HepG2 (cell line): ENCODE results near the gene ALOX5AP. TPM values are rescaled to one million over a fixed set of nuclear protein-coding genes. Genes with fewer than 3 reads are reported as not detected.

Source experiments
- HOXA7 ChIP-seq: sonication (generic); formaldehyde crosslinking; IDR thresholded peaks from 2 replicates; pipeline ENCODE4 v1.8.1; 2022; ENCODE audit warnings: mild to moderate bottlenecking, missing genetic modification reagents, moderate library complexity
- MXD3 ChIP-seq: IDR thresholded peaks from 2 replicates; pipeline ENCODE4 v1.6.1; 2016; ENCODE audit warnings: mild to moderate bottlenecking, missing biosample characterization, missing genetic modification reagents
- MYNN ChIP-seq: sonication (generic); formaldehyde crosslinking; IDR thresholded peaks from 2 replicates; pipeline ENCODE4 v1.4.0; 2020; ENCODE audit warnings: mild to moderate bottlenecking, low read depth, missing genetic modification reagents
- NCOA1 ChIP-seq: sonication (generic); formaldehyde crosslinking; IDR thresholded peaks from 2 replicates; pipeline ENCODE4 v1.9.0; 2021; ENCODE audit warnings: missing genetic modification reagents
- NFYC ChIP-seq: IDR thresholded peaks from 2 replicates; pipeline ENCODE4 v1.6.1; 2016; ENCODE audit warnings: missing genetic modification reagents, missing compliant biosample characterization
- NR2F1 ChIP-seq, 2 experiments: fragments of 450-650 bp in 1 of 2; formaldehyde crosslinking in 1 of 2; IDR thresholded peaks; 2 replicates each; pipeline versions ENCODE4 v1.5.0 to v1.6.1; 2016 to 2020; ENCODE audit warnings: mild to moderate bottlenecking in 1 of 2, missing compliant biosample characterization in 1 of 2, missing genetic modification reagents in 1 of 2, moderate library complexity in 1 of 2
- POLR2G ChIP-seq: fragments of 200-400 bp; formaldehyde crosslinking; IDR thresholded peaks from 2 replicates; pipeline ENCODE4 v1.6.1; 2018; ENCODE audit warnings: mild to moderate bottlenecking, low read depth, low read length, moderate library complexity
- REST ChIP-seq, 2 experiments: IDR thresholded peaks; 2 replicates each; pipeline ENCODE4 v1.6.1; 2011 to 2012; ENCODE audit warnings: low read length in 2 of 2, borderline replicate concordance in 1 of 2, low read depth in 1 of 2, mild to moderate bottlenecking in 1 of 2, moderate library complexity in 1 of 2
- SALL1 ChIP-seq: sonication (generic); formaldehyde crosslinking; IDR thresholded peaks from 2 replicates; pipeline ENCODE4 v1.8.0; 2022; ENCODE audit warnings: mild to moderate bottlenecking, missing genetic modification reagents
- SAP130 ChIP-seq: IDR thresholded peaks from 2 replicates; pipeline ENCODE4 v1.6.1; 2016; ENCODE audit warnings: low read depth
- SIN3B ChIP-seq: fragments of 150-350 bp; IDR thresholded peaks from 2 replicates; pipeline ENCODE4 v1.6.1; 2014; ENCODE audit warnings: low read length
- ZFYVE20 ChIP-seq: sonication (generic); formaldehyde crosslinking; IDR thresholded peaks from 2 replicates; pipeline ENCODE4 v1.8.0; 2023; ENCODE audit warnings: low read depth, mild to moderate bottlenecking, moderate library complexity, missing genetic modification reagents, borderline replicate concordance
- ZNF30 ChIP-seq: sonication (generic); formaldehyde crosslinking; IDR thresholded peaks from 2 replicates; pipeline ENCODE4 v1.5.0; 2020; ENCODE audit warnings: mild to moderate bottlenecking, missing genetic modification reagents
- ZNF430 ChIP-seq: sonication (generic); formaldehyde crosslinking; IDR thresholded peaks from 2 replicates; pipeline ENCODE4 v1.9.0; 2021; ENCODE audit warnings: mild to moderate bottlenecking, missing genetic modification reagents
- ZNF792 ChIP-seq: IDR thresholded peaks from 2 replicates; pipeline ENCODE4 v1.6.1; 2016
- polyA plus RNA-seq, 8 experiments: library from polyadenylated mRNA; depleted of rRNA in 3 of 8; stranded (reverse) in 7 of 8; unstranded in 1 of 8; fragments of >200 nt; fragmentation: Illumina TruSeq in 4 of 8; extraction: Trizol in 4 of 8; gene quantifications; 2 replicates each; pipeline versions ENCODE4 v1.2.1 to v1.2.3, GENCODE V29; 2011 to 2016; ENCODE audit warnings: low read depth in 4 of 8, missing spikeins in 1 of 8, mixed read lengths in 1 of 8; ENCODE audit not compliant: insufficient read depth in 1 of 8
- total RNA-seq, 5 experiments: library from RNA; depleted of rRNA; stranded (reverse); fragments of >200 nt; fragmentation: Illumina TruSeq; extraction: Trizol; gene quantifications; 2 replicates each; pipeline ENCODE4 v1.2.3, GENCODE V29; 2016; ENCODE audit warnings: low read depth in 1 of 5
- TF ChIP-seq, protein P1 (sequence below), 2 experiments: sonication (generic) in 1 of 2; formaldehyde crosslinking in 1 of 2; IDR thresholded peaks; 2 replicates each; pipeline versions ENCODE4 v1.4.0 to v1.6.1; 2016 to 2020; ENCODE audit warnings: borderline replicate concordance in 1 of 2, low read depth in 1 of 2, mild to moderate bottlenecking in 1 of 2, missing genetic modification reagents in 1 of 2
- TF ChIP-seq, protein P2 (sequence below): IDR thresholded peaks from 2 replicates; pipeline ENCODE4 v1.6.1; 2018; ENCODE audit warnings: missing genetic modification reagents

Gene ALOX5AP
- total and polyA plus RNA-seq, 2 of the 13 experiments (the other 11 are each of a cell fraction or from before 2014, with no cell fraction given): 0.97 to 1.2 TPM

DNA sequence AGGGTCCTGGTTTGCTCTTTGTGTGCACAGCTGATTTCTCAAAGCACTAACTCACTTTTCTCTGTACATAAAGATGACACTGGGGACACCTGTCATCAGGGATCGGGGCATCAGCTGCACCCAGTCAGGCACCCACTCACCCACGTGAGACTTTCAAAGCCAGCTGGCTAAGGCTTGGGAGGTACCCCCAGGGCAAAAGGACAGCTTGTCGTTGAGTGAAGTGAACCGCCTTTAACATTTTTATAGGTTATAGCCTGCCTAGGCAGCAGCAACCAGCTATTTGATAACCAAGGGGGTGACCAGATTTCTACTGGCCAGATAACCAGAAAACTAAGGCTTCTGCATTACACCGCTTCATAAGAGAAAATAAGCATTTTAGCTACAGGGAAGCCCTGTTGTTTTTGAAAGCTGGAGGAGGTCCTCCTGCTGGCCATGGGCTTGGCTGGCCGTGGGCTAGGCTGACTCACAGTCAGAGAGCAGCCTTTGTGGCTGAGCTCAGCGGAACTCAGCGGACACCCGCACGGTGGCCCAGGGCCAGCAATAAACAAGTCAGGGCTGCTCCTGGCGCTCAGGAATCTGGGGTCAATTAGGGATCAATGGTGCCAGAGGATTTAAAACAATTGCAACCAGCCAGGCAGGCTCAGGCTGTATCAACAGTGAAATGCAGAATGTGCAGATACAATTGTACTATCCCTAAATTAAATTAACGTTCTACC is 57.1 kb downstream of the ALOX5AP start (continued):
- TF ChIP-seq, protein P1, sequence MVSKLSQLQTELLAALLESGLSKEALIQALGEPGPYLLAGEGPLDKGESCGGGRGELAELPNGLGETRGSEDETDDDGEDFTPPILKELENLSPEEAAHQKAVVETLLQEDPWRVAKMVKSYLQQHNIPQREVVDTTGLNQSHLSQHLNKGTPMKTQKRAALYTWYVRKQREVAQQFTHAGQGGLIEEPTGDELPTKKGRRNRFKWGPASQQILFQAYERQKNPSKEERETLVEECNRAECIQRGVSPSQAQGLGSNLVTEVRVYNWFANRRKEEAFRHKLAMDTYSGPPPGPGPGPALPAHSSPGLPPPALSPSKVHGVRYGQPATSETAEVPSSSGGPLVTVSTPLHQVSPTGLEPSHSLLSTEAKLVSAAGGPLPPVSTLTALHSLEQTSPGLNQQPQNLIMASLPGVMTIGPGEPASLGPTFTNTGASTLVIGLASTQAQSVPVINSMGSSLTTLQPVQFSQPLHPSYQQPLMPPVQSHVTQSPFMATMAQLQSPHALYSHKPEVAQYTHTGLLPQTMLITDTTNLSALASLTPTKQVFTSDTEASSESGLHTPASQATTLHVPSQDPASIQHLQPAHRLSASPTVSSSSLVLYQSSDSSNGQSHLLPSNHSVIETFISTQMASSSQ (IDR thresholded peaks at IDR 0.05; ENCODE audit: low read depth): no peak
- TF ChIP-seq, protein P1 (CRISPR knock-in tag; IDR thresholded peaks at IDR 0.05; ENCODE audit: borderline replicate concordance): no peak
- TF ChIP-seq HOXA7 (no peak), ZFYVE20 (CRISPR knock-in tag) (no peak), SIN3B (no peak), SALL1 (CRISPR knock-in tag) (peak; percentile 45; the same call in 1 of the 2 replicates), NR2F1 (CRISPR knock-in tag; IDR thresholded peaks at IDR 0.05) (no peak), REST (IDR thresholded peaks at IDR 0.05; ENCODE audit: borderline replicate concordance in 1 of 2, low read depth in 1 of 2, low read length in 2 of 2) (no peak), ZNF792 (no peak), MXD3 (CRISPR knock-in tag) (no peak), ZNF30 (CRISPR knock-in tag) (no peak), NCOA1 (no peak), SAP130 (CRISPR knock-in tag) (peak; percentile 38; the same call in 1 of the 2 replicates), ZNF430 (CRISPR knock-in tag) (no peak), NFYC (no peak), POLR2G (no peak), MYNN (CRISPR knock-in tag) (no peak)
- TF ChIP-seq, protein P2, sequence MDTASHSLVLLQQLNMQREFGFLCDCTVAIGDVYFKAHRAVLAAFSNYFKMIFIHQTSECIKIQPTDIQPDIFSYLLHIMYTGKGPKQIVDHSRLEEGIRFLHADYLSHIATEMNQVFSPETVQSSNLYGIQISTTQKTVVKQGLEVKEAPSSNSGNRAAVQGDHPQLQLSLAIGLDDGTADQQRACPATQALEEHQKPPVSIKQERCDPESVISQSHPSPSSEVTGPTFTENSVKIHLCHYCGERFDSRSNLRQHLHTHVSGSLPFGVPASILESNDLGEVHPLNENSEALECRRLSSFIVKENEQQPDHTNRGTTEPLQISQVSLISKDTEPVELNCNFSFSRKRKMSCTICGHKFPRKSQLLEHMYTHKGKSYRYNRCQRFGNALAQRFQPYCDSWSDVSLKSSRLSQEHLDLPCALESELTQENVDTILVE (CRISPR knock-in tag): no peak
